Stimulated activated CD4-positive, alpha-beta T cell treated with anti-CD3 and anti-CD28 coated beads, Interleukin-12 subunit alpha, Interleukin-12 subunit beta, amount 100 ng/mL, for 24 hours (primary cell): ENCODE measurements around the gene ZNF865.
A peak's percentile ranks its signal among the peaks of the same experiment; 100 is the strongest.

ENCODE experiments used
- DNase-seq, 2 experiments: peaks; one replicate each; pipeline ENCODE4 v3.0.0-alpha.2; 2020; ENCODE audit warnings: low read depth in 2 of 2

Gene ZNF865

GRCh38 chr19:55605207-55605636 lies 225 bp upstream of the ZNF865 start:
- peak; percentile 98 for DNase-seq

GRCh38 chr19:55606471-55606787 lies 982 bp downstream of the ZNF865 start:
- no peak for DNase-seq

- DNase-seq = no peak
Observed at GRCh38 chr19:55606817-55607216, 1.4 kb downstream of the ZNF865 start.

- DNase-seq = no peak
Observed at GRCh38 chr19:55609326-55609725, 3.9 kb downstream of the ZNF865 start.

GRCh38 chr19:55611300-55611982 lies 6.0 kb downstream of the ZNF865 start:
- no peak for DNase-seq

- DNase-seq = no peak
Observed at GRCh38 chr19:55611983-55612645, 6.7 kb downstream of the ZNF865 start.

GRCh38 chr19:55613396-55613795 lies 7.9 kb downstream of the ZNF865 start:
- DNase-seq = no peak

- no peak for DNase-seq
Observed at GRCh38 chr19:55613930-55614710, 8.7 kb downstream of the ZNF865 start.

- no peak for DNase-seq
Observed at GRCh38 chr19:55614711-55615542, 9.5 kb downstream of the ZNF865 start.

- no peak for DNase-seq
Observed at GRCh38 chr19:55615543-55616394, 10.3 kb downstream of the ZNF865 start.

GRCh38 chr19:55616395-55616875 lies 11.0 kb downstream of the ZNF865 start:
- no peak for DNase-seq

- no peak for DNase-seq
Observed at GRCh38 chr19:55617426-55617825, 12.0 kb downstream of the ZNF865 start.

GRCh38 chr19:55618426-55618825 lies 13.0 kb downstream of the ZNF865 start:
- DNase-seq = no peak

- no peak for DNase-seq
Observed at GRCh38 chr19:55619286-55619685, 13.8 kb downstream of the ZNF865 start.

GRCh38 chr19:55620410-55621204 lies 15.2 kb downstream of the ZNF865 start:
- DNase-seq = no peak

- no peak for DNase-seq
Observed at GRCh38 chr19:55621205-55621672, 15.8 kb downstream of the ZNF865 start.

GRCh38 chr19:55621673-55622231 lies 16.3 kb downstream of the ZNF865 start:
- no peak for DNase-seq

- no peak for DNase-seq
Observed at GRCh38 chr19:55622242-55622969, 17.0 kb downstream of the ZNF865 start.

- no peak for DNase-seq
Observed at GRCh38 chr19:55623130-55623529, 17.7 kb downstream of the ZNF865 start.
